Fibroblast of peridontal ligament (primary cell): ENCODE data around the gene WWOX.

Source experiments
- DNase-seq: peaks from one replicate; pipeline ENCODE4 v3.0.0-alpha.2; 2010; ENCODE audit errors: extremely low read depth

WWOX gene

DNA sequence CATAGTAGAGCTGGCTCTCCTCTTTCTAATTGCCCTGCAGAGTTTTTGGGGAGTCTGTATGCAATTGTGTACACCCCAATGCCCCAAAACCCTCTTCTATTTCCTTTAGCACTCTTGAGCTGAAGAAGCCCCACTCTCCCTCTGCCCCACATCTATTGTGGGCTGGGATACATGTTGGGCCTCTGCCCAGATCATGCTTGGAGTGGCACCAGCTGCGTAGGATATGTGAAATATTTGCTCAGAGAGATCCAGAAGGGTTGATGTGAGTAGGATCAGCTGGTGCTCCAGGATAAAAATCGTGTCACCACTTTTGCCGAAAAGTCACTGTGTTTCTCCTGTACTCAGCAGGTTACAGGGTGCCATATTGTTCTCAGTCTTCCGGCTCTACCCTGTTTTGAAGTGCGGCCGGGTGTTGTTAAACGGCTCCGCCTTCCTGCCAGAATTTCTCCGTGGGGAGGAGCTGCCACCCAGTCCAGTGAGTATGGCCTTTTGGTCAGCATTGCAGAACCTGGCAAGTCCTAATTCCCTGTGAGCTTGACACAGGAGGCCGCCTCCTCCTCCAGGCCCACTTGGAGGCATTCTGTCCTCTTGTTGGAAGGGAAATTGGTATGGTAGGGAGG lies 664.5 kb downstream of the WWOX start:
- no peak for DNase-seq

DNA sequence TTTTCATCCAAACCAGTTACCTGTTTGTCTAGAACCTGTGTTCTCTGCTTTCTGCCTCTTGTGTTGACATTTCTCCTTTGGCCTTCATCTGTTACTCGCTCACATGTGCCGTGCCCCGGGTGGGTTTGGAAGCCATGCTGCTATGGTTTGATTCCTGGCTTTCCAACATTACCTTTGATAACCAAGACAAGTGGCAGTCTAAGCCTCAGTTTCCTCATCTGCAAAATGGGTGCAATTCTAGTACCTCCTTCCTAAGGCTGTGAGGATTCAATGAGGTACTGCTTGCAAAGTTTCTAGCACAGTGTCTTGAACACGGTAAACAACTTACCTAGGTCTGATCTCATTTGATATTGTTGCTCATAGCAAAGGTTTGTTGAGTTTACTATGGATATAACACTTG lies 665.0 kb downstream of the WWOX start:
- DNase-seq: no peak

DNA sequence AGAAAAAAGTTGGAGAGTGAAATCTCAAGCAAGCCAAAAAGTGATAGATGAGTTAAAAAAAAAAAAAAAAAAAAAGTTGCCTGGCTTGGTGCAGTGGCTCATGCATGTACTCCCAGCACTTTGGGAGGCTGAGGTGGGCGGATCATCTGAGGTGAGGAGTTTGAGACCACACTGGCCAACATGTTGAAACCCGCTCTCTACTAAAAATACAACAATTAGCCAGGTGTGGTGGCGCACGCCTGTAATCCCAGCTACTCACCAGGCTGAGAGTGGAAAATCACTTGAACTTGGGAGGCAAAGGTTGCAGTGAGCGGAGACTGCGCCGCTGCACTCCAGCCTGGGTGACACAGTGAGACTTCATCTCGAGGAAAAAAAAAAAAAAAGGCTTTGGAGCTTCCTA lies 668.8 kb downstream of the WWOX start:
- DNase-seq: no peak

DNA sequence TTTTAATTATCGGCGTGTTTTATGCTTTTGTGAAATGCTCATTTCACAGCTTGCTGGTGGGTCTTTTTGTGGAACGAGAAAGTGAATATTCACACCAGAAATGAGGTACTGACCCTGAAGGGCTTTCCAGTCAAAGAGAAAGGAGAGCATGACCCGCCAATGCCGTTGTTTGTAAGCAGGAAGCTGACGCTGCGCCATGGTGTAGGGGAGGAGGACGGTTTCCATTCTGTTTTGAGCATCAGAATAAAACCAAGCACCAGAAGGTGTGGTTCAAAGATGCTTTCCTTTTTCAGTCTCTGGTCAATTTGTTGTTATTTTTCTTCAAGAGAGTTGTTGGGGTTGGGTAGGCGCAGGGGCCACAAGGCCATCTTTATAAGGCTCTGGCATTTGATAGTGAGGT lies 669.3 kb downstream of the WWOX start:
- no peak for DNase-seq

DNA sequence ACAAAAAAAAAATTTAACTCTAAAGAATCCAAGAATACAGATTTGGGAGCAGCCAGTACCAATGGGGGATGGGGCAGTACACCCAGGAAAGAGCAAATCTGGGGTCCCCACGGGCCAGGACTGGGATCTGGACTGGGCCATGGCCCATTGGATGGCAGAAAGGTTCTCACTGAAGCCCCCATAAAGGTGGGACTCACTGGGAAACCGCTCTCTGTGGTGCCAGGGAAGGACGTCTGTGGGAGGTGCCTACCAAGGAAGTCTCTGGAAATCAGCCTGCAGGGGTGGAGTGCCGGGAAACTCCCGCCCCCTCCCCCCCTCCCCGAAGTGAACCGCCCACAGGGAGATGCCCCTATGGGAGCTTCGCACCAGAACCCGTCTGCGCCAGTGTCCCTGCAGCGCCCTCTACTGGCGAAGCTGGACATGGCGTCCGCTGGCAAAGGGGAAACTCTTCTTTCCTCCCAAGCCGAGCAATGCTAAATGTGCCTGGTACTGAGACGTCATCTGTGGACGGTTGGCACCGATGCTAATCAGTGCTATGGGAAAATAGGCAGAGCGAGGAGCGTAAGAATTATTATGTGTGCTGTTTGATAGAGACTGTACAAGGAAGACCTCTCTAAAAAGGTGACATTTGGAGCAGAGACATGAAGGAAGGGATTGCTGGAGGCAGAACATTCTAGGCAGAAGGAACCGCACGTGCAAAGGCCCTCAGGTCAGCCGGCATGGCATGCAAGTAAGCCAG lies 671.1 kb downstream of the WWOX start:
- DNase-seq: no peak

DNA sequence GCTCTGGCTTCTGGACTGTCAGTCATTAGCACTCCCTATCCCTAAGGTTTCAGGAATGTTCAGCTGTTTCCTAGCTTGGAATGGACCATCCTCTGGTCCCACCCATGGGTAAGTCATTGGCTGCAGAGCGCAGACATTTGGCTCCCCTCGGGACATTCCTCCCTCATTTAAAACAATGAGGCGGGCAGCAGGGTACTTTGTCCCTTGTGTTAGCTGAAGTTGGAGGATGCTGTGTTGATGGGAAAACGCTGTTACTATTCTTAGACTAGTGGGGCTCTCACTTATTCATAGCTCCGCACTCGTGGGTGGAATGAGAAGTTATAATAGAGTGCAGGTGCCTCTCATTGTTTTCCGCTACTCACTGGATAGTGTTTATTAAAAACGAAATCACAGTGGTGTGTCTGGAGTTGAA lies 673.8 kb downstream of the WWOX start:
- no peak for DNase-seq

DNA sequence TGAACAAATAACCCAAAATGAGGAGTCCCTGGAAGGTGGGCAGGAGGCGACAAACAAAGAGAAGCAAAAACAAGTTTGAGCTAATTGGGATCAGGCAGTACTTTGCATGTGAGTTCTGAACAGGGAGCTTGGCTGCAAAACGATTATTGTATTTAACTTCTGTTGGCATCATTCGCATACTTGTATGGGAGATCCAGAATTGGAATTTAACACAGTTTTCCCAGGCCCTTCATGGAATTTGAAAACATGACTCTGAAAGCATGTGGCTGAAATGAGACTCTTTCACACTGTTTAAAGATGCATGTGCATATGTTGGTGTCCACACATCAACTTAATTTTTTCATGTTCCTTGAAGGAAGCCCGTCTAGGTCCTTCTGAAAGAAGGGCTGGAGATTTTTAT lies 674.3 kb downstream of the WWOX start:
- DNase-seq: no peak

DNA sequence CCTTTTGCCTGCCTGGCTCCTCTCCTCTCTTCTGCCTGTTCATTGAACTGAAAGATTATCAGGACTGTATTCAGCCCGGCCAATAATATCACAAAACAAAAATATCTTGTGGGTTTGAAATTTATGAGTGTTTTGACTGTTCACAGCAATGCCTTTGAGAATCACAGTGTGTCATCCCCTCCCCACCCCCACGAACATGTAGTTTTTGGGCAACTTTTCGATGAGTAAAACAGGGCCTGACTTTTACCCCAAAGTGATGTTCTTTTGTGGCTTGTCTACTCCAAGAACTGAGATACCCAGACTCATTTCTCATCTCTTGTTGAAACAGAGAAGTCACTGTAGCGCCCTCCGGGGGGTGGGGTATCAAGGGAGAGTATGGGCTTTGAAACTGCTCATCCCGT lies 675.7 kb downstream of the WWOX start:
- no peak for DNase-seq

DNA sequence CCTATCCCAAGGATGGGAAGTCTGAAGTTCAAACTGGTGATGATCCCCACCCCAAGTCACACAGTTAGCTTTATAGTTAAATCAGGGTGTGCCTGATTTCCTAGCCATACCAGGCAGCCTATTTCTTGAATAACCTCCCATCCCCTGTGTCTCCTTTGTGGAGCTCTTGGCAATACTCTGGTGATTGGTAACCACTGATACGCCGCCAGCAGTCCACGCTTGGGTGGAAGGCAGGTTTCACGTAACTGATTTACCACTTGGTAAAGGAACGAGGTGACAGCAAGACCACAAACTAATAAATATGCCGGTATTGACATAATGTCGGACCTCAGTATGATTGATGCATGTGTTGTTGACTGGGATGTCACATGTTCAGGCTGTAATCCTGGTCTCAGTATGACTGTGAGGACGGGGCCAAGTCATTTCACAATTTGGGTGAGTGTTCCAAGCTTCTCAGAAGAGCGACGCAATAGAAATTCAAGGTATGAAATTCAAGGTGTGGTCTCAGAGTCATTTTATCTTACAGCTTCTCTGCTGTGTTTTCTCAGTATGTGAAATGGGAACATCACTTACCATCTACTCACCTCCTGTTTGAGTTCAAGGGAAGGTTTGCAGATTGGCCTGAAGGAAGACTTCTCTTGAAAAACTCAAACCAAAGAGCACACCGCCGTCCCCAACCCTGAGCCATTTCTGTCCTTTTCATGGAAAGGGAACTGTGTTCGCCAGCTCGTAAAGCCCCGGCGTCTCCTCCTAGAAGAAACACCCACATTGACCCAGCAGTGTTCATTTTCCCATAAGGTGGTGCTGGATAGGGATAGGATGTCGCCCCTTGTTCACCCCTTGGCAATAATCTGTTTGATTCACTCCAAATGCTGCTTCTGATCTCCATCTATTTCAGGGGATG lies 678.9 kb downstream of the WWOX start:
- DNase-seq: no peak

DNA sequence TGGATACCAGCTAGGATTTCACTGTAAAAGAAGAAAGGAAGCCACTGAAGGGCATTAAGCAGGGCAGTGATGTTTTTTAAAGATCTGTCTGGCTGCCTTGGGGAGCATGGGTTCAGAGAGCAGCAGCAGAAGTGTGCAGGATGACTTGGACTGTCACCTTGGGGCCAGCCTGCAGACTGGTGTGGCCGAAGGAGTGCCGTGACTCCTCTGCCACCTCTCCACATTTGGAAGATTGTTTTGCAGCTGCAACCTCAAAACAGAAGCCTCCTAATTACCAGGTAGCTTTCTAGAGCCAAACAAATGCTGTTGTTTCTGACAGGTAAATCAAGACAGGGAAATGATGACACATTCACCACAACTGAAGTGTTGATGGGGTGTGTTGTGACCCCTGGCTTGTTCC lies 681.4 kb downstream of the WWOX start:
- DNase-seq: no peak

DNA sequence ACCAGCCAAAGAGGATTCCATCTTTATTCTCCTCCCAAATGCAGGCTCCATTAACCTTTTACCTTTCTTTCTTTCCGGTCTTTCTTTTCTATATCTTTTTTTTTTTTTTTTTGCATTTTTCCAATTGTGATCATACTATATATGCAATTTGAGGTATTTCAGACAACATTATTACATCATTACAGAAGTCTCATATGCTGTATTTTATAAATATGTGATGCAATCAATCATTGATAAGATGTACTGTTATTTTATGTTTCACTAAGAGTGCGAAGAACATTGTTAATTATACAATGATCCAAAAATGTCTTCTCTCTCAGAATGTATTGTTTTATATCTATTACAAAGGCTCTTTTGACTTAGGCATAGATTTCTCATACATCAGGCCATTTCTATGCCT lies 683.1 kb downstream of the WWOX start:
- DNase-seq: no peak

DNA sequence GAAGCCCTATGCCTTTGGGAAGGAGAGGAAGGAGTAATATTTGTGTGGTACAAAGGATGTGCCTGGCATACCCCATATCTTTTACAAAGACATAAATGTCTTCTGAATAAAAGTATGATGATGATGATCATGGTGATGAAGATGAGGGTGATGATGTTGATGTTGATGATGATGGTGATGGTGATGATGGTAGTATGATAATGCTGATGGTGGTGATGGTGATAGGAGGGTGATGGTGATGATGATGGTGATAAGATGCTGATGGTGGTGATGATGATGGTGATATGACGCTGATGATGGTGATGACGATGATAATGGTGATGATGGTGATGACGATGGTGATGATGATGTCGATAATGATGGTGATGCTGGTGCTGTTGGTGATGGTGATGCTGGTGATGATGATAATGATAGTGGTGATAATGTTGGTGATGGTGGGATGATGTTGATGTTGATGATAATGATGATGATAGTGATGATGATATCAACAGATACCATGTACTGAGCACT lies 684.2 kb downstream of the WWOX start:
- no peak for DNase-seq

DNA sequence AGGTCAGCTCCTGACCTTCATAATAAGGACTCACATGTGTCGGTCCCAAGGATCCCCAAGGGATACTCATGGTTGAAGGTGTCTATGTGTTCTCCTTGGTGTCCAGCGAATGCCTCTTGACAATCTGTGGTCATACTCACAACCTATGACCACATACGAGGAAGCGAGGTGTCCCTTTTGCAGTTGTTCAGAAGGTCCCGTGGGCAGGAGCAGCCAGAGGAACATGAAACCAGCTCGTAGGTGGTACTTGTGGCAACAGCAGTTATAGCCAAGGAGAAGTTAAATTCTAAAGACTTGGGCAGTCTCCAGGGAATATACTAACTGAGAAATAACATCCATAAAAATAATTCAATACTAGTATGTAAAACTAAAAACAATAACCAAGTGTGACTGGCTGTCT lies 685.3 kb downstream of the WWOX start:
- DNase-seq: no peak

DNA sequence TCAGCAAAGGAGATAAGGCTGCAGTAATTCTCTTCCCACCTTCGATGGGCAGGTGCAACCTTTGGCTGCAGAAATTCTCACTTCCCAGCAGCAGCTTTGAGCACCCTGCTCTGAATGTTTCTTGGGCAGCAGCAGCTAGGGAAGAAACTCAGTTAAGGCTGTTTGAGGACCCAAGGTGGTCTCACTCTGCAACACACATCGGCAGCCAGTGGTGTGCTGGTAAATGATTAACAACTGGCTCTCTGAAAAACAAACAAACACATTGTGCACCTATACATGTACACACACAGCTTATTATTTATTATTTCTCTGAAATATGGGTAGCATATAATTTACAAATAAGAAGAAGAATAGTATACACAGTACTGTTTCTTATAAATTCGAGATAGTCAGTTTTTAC lies 685.8 kb downstream of the WWOX start:
- no peak for DNase-seq

DNA sequence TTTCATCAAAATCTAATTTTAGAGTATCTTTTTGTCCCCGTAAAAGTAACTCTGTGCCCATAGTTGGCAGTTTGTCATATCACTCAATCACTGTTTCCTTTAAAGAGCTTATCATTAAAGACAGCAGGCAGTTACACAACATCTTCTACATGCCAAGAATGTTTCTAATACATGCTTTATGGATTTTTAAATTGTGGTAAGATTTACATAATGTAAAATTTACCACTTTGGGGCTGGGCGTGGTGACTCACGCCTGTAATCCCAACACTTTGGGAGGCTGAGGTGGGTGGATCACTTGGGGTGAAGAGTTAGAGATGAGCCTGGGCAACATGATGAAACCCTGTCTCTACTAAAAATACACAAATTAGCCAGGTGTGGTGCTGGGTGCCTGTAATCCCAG lies 687.2 kb downstream of the WWOX start:
- no peak for DNase-seq

DNA sequence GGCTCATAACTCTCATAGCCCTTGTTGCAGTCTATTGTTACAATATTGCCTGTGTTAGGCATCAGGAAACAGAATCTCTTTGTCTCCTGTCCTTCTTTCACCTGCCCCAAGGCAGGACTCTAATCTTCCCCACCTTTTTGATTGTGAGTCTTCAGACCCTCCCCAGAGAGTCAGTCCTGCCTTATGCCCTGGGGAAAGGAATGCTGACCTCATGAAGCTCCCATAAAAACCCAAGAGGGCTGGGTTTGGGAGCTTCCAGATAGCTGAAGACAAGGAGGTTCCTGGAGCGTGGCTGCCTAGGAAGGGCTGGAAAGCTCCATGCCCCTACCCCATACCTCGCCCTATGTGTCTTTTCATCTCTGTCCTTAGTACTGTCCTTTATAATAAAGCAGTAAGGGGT lies 688.8 kb downstream of the WWOX start:
- no peak for DNase-seq

DNA sequence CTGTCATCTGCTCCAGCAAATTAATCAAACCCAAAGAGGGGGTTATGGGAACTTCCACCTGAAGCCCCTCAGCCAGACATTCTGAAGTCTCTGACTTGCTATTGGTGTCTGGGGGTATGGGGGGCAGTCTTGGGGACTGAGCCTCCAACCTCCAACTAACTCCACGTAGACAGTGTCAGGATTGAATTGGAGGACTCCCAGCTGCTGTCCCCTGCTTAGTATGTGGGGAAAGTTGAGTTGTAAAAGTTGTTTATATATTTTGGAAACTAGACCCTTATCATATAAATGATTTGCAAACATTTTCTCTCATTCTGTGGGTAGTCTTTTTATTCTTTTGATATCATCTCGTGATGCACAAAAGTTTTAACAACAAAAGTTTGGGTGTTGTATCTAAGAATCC lies 689.2 kb downstream of the WWOX start:
- no peak for DNase-seq

DNA sequence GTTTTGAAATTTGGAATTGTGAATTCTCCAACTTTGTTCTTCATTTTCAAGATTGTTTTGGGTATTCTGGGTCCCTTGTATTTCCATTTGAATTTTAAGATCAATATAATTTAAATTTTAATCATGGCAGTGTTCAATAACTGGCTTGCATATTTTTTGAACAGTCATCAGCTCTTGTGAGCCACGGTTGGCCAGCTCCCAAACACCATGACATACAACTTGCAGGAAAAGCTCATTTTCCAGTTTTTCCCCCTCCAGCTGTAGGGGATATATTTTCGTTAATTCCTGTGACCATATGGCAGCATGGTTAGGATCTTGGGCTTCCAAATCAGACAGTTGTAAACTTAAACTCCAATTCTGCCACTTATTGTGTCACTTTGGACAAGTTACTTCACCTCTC lies 690.1 kb downstream of the WWOX start:
- no peak for DNase-seq

DNA sequence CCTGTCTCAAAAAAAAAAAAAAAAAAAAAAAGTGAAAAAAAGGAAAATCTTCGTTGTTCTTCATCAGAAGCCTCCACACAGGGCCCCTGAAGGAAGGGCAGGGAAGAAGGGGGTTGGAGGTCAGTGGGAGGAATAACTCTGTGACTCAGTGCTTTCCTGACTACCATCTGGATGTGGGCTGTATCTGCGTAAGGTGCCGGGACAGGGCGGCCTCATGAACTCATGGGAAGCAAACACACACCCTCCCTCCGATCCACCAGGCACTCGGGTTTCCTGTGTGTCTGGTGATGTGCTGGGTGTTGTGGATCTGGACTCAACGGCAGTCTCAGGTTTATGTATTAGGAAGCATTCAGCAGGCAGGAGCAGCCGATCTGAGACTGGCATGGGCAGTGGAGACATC lies 691.6 kb downstream of the WWOX start:
- DNase-seq: no peak

DNA sequence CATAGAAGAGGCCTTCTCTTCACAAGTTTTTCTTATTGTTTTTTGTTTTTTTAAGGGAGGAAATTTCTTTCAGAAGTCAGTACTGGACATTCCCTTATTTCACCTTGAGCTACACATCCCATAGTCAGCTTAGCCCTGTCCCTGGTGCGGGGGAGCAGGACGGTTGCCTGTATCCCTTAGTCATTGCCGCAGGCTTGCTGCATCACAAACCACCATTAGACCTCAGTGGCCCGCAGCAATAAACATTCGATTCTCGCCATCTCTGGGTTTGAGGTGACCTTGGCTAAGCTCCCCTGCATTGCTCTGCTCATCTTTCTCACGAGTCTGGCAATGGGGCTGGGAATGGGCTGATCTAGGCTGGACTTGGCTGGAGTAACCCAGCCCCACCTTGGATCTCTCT lies 692.5 kb downstream of the WWOX start:
- DNase-seq: no peak

DNA sequence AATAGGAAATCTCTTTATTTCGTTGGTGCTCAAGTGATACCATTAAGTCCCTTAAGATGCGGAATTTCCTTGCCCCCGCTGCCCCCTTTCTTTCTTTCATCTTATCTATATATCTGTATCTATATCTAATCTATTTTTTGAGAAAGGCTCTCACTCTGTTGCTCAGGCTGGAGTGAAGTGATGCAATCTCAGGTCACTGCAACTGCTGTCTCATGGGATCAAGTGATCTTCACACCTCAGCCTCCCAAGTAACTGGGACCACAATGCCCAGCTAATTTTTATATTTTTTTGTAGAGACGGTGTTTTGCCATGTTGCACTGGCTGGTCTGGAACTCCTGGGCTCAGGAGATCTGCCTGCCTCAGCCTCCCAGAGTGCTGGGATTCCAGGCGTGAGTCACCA lies 693.5 kb downstream of the WWOX start:
- DNase-seq: no peak

DNA sequence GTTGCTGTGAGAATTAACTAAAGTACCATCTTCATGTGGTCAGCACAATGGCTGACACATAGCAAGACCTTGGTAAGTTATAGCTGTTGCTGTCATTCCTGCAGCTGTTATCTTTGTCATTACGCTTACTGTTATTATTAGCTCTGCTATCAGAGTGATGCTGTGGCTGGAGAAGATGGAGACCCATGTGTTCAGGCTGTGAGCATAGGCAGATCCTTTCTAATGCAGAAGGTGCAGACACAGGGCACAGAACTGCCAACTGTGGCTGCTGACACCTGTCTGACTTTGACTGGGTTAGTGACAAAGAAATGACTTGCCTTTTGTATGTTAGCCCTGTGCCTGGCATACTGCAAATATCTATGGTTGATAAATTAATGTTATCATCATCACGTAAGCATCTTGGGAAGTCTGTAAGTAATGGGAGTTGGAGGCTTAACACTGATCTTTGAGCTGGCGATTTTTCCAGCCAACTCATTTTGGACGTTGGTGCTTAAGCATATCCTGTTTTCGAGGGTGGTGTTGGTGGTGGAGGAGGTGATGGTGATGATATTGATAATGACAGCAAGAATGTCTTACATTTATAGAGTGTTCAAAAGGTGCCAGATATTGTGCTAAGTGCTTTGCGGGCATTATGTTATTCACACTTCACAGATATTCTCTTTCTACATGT lies 695.3 kb downstream of the WWOX start:
- no peak for DNase-seq
